GM13976 (cell line): ENCODE measurements around the gene TMEM178A.
"Not testable (repeated sequence)": the region's sequence is repeated elsewhere in the genome, so short reads cannot be mapped to it uniquely, and the experiment has no call there.

ENCODE experiments used
- DNase-seq: peaks from one replicate; pipeline ENCODE4 v3.0.0; 2012; ENCODE audit warnings: low spot score
- in situ Hi-C: fragments of 300-500 bp; cut with MboI; formaldehyde crosslinking; loops from one replicate; pipeline ENCODE4 v1.12.0; 2022; ENCODE audit warnings: low sequenced_read_pairs, mixed read lengths, inconsistent platforms; ENCODE audit not compliant: unreplicated experiment
- TF ChIP-seq, protein P1 (sequence below): IDR thresholded peaks from 2 replicates; pipeline ENCODE4 v1.5.1; 2012; ENCODE audit warnings: borderline replicate concordance, mild to moderate bottlenecking; ENCODE audit not compliant: insufficient read depth; ENCODE audit errors: extremely low read depth, missing control alignments, control extremely low read depth

Gene TMEM178A

GRCh38 chr2:39719317-39719716, 53.6 kb downstream of the TMEM178A start:
- no peak for DNase-seq
- in situ Hi-C loops, result loop anchor here (25.0 kb wide), 1 partner anchor 332 kb away; no protein-coding TSS in a partner anchor

DNA sequence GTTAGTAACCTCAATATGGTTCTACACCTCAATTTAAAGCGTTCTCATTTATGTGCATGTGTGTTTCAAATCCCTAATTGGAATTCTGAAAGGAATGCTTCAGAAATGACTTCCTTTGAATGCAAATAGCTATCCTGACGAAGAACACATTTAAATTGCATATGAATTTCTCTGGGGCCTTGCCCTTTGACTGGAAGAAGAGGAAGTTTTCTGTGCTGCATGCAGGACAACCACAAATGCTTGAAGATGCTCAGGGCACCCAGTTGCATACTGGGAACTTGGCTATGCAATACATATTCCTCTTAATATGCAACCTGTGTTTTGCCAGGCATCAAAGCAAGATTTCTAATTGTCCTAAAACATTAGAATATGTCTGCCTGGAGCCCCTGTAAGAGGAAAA, 55.3 kb downstream of the TMEM178A start:
- no peak for DNase-seq

More at GRCh38 chr2:39719317-39719716, 53.6 kb downstream of the TMEM178A start:
- TF ChIP-seq, protein P1, sequence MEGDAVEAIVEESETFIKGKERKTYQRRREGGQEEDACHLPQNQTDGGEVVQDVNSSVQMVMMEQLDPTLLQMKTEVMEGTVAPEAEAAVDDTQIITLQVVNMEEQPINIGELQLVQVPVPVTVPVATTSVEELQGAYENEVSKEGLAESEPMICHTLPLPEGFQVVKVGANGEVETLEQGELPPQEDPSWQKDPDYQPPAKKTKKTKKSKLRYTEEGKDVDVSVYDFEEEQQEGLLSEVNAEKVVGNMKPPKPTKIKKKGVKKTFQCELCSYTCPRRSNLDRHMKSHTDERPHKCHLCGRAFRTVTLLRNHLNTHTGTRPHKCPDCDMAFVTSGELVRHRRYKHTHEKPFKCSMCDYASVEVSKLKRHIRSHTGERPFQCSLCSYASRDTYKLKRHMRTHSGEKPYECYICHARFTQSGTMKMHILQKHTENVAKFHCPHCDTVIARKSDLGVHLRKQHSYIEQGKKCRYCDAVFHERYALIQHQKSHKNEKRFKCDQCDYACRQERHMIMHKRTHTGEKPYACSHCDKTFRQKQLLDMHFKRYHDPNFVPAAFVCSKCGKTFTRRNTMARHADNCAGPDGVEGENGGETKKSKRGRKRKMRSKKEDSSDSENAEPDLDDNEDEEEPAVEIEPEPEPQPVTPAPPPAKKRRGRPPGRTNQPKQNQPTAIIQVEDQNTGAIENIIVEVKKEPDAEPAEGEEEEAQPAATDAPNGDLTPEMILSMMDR, result no peak

GRCh38 chr2:39723497-39723896, 57.8 kb downstream of the TMEM178A start:
- in situ Hi-C loops, result loop anchor here (25.0 kb wide), 1 partner anchor 336 kb away; no protein-coding TSS in a partner anchor
- DNase-seq, result no peak
- TF ChIP-seq, protein P1, result no peak

More for the DNA sequence above, 55.3 kb downstream of the TMEM178A start:
- TF ChIP-seq, protein P1, result no peak
- in situ Hi-C loops, result loop anchor here (25.0 kb wide), 1 partner anchor 334 kb away; no protein-coding TSS in a partner anchor

DNA sequence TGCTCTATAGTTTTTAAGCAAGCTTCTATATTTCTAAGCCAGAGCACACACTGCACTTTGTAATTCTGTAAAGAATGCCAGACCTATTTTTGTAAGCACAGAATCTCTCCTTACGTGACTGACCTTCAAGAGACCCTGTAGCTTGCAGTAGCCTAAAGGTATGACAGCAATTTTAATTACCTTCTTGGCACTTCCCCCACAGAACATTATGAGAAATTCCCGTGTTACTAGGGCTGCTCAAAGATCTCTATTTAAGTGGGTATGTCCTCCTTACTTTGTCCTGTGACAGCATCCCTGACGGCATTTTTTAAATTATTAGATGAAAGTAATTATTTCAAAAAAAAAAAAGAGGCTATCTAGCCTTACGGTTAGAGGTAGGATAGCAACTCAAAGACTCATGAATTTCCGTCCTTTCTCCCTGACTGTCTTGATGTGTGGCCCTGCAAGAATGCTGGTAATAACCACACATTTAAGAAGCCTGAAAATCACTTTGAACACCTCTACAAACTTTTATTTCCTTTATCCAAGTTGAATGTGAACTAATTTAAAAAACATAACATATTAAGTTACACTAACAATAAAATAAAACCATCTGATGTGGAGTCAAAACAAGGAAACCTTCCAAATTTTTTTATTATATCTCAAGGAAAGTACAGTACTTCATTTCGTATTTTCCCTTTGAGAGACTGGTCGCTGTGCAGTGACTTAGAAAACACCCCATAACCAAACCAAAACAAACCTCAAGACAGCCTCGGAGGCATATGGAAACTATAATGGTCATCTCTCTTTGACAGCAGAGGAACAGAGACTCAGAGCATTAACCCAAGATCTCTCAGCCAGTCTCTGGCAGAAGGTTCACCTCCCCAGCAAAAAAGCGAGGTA, 58.5 kb downstream of the TMEM178A start:
- in situ Hi-C loops, result loop anchor here (25.0 kb wide), 1 partner anchor 337 kb away; no protein-coding TSS in a partner anchor
- TF ChIP-seq, protein P1, result no peak
- DNase-seq, result no peak

DNA sequence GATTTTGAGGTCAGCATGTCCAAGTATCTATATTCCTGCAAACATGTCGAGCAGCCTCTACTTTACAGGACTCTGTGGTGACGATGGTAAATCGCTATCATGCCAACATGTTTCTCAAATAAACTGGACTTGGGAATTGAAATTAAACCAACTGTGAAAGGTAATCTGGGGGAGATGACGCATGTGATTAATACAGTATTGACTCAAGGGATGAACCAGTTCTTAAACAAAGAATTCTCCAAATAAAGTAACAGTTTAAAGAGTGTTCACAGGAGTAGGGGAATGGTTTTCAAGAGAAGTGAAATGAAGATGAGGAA, 59.1 kb downstream of the TMEM178A start:
- DNase-seq, result no peak
- TF ChIP-seq, protein P1, result no peak
- in situ Hi-C loops, result loop anchor here (25.0 kb wide), 1 partner anchor 337 kb away; no protein-coding TSS in a partner anchor

DNA sequence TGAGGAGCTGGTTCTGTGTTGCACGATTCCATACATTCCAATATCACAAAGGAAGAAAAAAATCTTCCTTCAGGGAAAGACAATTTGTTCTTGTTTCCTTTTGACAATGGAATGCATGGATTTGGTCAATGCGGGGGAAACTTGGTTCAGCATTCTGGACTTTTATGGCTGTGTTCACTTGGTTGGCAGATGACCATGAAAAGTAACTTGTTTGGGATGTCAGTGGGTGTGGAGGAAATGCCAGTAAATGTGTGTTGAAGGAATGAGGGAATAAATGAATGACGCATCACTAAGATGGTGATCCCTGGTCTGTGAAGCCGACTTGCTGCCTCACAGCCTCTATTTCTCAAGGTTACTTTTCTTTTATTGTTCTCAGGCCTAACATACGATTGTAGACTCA, 59.7 kb downstream of the TMEM178A start:
- in situ Hi-C loops, result no loop called here
- TF ChIP-seq, protein P1, result no peak
- DNase-seq, result no peak

DNA sequence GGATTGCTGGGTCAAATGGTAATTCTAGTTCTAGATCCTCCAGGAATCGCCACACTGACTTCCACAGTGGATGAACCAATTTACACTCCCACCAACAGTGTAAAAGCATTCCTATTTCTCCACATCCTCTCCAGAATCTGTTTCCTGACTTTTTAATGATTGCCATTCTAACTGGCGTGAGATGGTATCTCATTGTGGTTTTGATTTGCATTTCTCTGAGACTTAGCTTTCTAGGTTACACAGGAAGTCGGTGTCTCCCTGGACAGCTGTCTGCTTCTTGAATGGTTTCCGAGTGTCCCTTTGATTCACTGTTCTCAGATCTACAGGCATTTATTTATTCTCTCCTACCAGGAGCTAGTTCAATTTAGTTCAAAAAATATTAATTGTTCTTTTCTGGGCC, 62.4 kb downstream of the TMEM178A start:
- DNase-seq, in situ Hi-C loops: not testable (repeated sequence)
